H1 (cell line): ENCODE data around the gene ZC3H11A. TPM values are rescaled to one million over a fixed set of nuclear protein-coding genes. Genes with fewer than 3 reads are reported as not detected.

ENCODE experiments used
- CTCF ChIA-PET: fragments of 300-600 bp; sonication (Branson Sonifier 250); formaldehyde crosslinking; loops from one replicate; lab custom pipeline; 2021; ENCODE audit not compliant: partially characterized antibody; lab: Charles Lee
- POLR2A ChIA-PET: fragments of 300-600 bp; sonication (Branson Sonifier 250); formaldehyde crosslinking; loops from one replicate; lab custom pipeline; 2021; ENCODE audit warnings: inconsistent platforms; ENCODE audit not compliant: partially characterized antibody; lab: Charles Lee
- DNase-seq, 2 experiments: peaks; one replicate each; pipeline versions ENCODE4 v3.0.0 to v3.0.0-alpha.2; 2010 to 2022; ENCODE audit warnings: low spot score in 2 of 2, low read depth in 1 of 2, mixed read lengths in 1 of 2
- FAIRE-seq: peaks from 2 replicates; lab custom pipeline; 2011; peaks lifted over from hg19 to GRCh38; lab: Jason Lieb, UNC
- H2AFZ ChIP-seq: 2 replicates; pipeline ENCODE4 v1.8.1; 2012; ENCODE audit warnings: low read length, inconsistent platforms
- H2AK5ac ChIP-seq: 2 replicates; pipeline ENCODE4 v1.6.1; 2013; ENCODE audit warnings: low read depth, low read length
- H2BK120ac ChIP-seq: replicated peaks from 2 replicates; pipeline ENCODE3; 2013; ENCODE audit warnings: low read depth, low read length, inconsistent platforms
- H2BK12ac ChIP-seq: 2 replicates; pipeline ENCODE4 v1.6.1; 2013; ENCODE audit warnings: low read depth, low read length
- H2BK15ac ChIP-seq: 2 replicates; pipeline ENCODE4 v1.6.1; 2013; ENCODE audit warnings: low read length
- H2BK20ac ChIP-seq: 2 replicates; pipeline ENCODE4 v1.6.1; 2013; ENCODE audit warnings: low read length
- H2BK5ac ChIP-seq: 2 replicates; pipeline ENCODE4 v1.6.1; 2013; ENCODE audit warnings: low read depth, low read length
- H3K14ac ChIP-seq: 2 replicates; pipeline ENCODE4 v1.6.1; 2013; ENCODE audit warnings: inconsistent platforms; ENCODE audit not compliant: insufficient read length
- H3K18ac ChIP-seq: 2 replicates; pipeline ENCODE4 v1.6.1; 2013; ENCODE audit warnings: low read length; ENCODE audit errors: extremely low read depth
- H3K23ac ChIP-seq: 2 replicates; pipeline ENCODE4 v1.6.1; 2013; ENCODE audit warnings: inconsistent platforms; ENCODE audit not compliant: insufficient read length
- H3K23me2 ChIP-seq: 2 replicates; pipeline ENCODE4 v1.6.1; 2013; ENCODE audit warnings: low read depth, low read length
- H3K27ac ChIP-seq: 2 replicates; pipeline ENCODE4 v1.6.1; 2011; ENCODE audit warnings: low read depth, low read length, inconsistent platforms
- H3K27me3 ChIP-seq, 4 experiments: replicated peaks in 1 of 4; 1 replicate in 1 of 4; 2 replicates in 3 of 4; pipeline versions ENCODE4 v1.6.1 to v1.8.1; 2011 to 2013; ENCODE audit warnings: low read length in 3 of 4, mild to moderate bottlenecking in 3 of 4, inconsistent platforms in 2 of 4, mixed read lengths in 2 of 4, moderate library complexity in 1 of 4; ENCODE audit not compliant: control insufficient read depth in 3 of 4, insufficient read depth in 3 of 4; ENCODE audit errors: extremely low read depth in 1 of 4
- H3K36me3 ChIP-seq, 4 experiments: 2 replicates each; pipeline versions ENCODE4 v1.6.1 to v1.8.1; 2011 to 2013; ENCODE audit warnings: mild to moderate bottlenecking in 4 of 4, low read length in 3 of 4, moderate library complexity in 2 of 4, control low read depth in 1 of 4, inconsistent platforms in 1 of 4; ENCODE audit not compliant: insufficient read depth in 4 of 4, control insufficient read depth in 2 of 4
- H3K4ac ChIP-seq: replicated peaks from 2 replicates; pipeline ENCODE3; 2013; ENCODE audit warnings: low read length, low read depth, mixed read lengths, inconsistent platforms; ENCODE audit not compliant: insufficient read length
- H3K4me1 ChIP-seq, 4 experiments: replicated peaks in 1 of 4; 1 replicate in 1 of 4; 2 replicates in 3 of 4; pipeline versions ENCODE4 v1.6.1 to v1.8.1; 2011 to 2013; ENCODE audit warnings: low read length in 3 of 4, inconsistent platforms in 2 of 4, mixed read lengths in 1 of 4; ENCODE audit not compliant: insufficient read depth in 4 of 4, control insufficient read depth in 3 of 4
- H3K4me2 ChIP-seq, 2 experiments: 2 replicates each; pipeline versions ENCODE4 v1.6.1 to v1.8.1; 2011 to 2013; ENCODE audit warnings: low read depth in 2 of 2, low read length in 2 of 2, control low read depth in 1 of 2, inconsistent platforms in 1 of 2, mild to moderate bottlenecking in 1 of 2; ENCODE audit not compliant: insufficient read depth in 1 of 2
- H3K4me3 ChIP-seq, 4 experiments: fragments of 200-600, 300-600 bp in 1 of 4; sonication (generic), shearing (Covaris generic), sonication (Bioruptor Twin) in 1 of 4; 2 replicates each; pipeline versions ENCODE4 v1.5.1 to v1.8.1; 2011 to 2016; ENCODE audit warnings: low read length in 4 of 4, low read depth in 3 of 4, control low read depth in 2 of 4, inconsistent platforms in 2 of 4, mild to moderate bottlenecking in 2 of 4, mixed read lengths in 1 of 4, moderate library complexity in 1 of 4; ENCODE audit not compliant: insufficient read depth in 2 of 4; ENCODE audit errors: extremely low read depth in 1 of 4
- H3K56ac ChIP-seq: replicated peaks from 2 replicates; pipeline ENCODE3; 2013; ENCODE audit warnings: low read depth, mild to moderate bottlenecking, mixed read lengths, low read length, inconsistent platforms; ENCODE audit not compliant: insufficient read length
- H3K79me1 ChIP-seq: 2 replicates; pipeline ENCODE4 v1.6.1; 2013; ENCODE audit warnings: low read depth, low read length, control low read depth
- H3K79me2 ChIP-seq, 2 experiments: 2 replicates each; pipeline versions ENCODE4 v1.6.1 to v1.8.1; 2012 to 2013; ENCODE audit warnings: low read length in 2 of 2, mild to moderate bottlenecking in 2 of 2, inconsistent platforms in 1 of 2; ENCODE audit not compliant: insufficient read depth in 2 of 2, control insufficient read depth in 1 of 2
- H3K9ac ChIP-seq, 4 experiments: replicated peaks in 1 of 4; 1 replicate in 1 of 4; 2 replicates in 3 of 4; pipeline versions ENCODE4 v1.6.1 to v1.8.1; 2011 to 2013; ENCODE audit warnings: low read depth in 3 of 4, low read length in 3 of 4, control low read depth in 2 of 4, mild to moderate bottlenecking in 2 of 4, moderate library complexity in 2 of 4, inconsistent platforms in 1 of 4; ENCODE audit errors: extremely low read depth in 1 of 4
- H3K9me3 ChIP-seq, 2 experiments: 2 replicates each; pipeline versions ENCODE4 v1.6.1 to v1.8.1; 2012 to 2013; ENCODE audit warnings: mild to moderate bottlenecking in 2 of 2, moderate library complexity in 2 of 2, control low read depth in 1 of 2, inconsistent platforms in 1 of 2, low read depth in 1 of 2, low read length in 1 of 2, mixed read lengths in 1 of 2; ENCODE audit not compliant: insufficient read depth in 2 of 2
- H4K20me1 ChIP-seq, 2 experiments: replicated peaks in 1 of 2; 2 replicates each; pipeline versions ENCODE3 to v1.8.1; 2011 to 2013; ENCODE audit warnings: inconsistent platforms in 2 of 2, low read length in 2 of 2, mild to moderate bottlenecking in 1 of 2; ENCODE audit not compliant: insufficient read depth in 2 of 2, control insufficient read depth in 1 of 2
- H4K5ac ChIP-seq: 2 replicates; pipeline ENCODE4 v1.6.1; 2013; ENCODE audit warnings: low read length, low read depth, mixed read lengths, inconsistent platforms; ENCODE audit not compliant: insufficient read length
- H4K8ac ChIP-seq: 2 replicates; pipeline ENCODE4 v1.8.0; 2013; ENCODE audit warnings: mild to moderate bottlenecking, moderate library complexity, low read length, inconsistent platforms; ENCODE audit not compliant: insufficient read depth; ENCODE audit errors: extremely low read depth
- H4K91ac ChIP-seq: replicated peaks from 2 replicates; pipeline ENCODE3; 2013; ENCODE audit warnings: low read length, mixed read lengths, inconsistent platforms; ENCODE audit not compliant: insufficient read length
- CBX5 ChIP-seq: fragments of 300-800, 300-1000 bp; sonication (generic); IDR thresholded peaks from 2 replicates; pipeline ENCODE4 v1.7.1; 2016; ENCODE audit warnings: antibody characterized with exemption, low read length, low read depth
- RBBP5 ChIP-seq: IDR thresholded peaks from 2 replicates; pipeline ENCODE4 v1.7.1; 2012; ENCODE audit warnings: low read depth, mild to moderate bottlenecking, inconsistent platforms, low read length, moderate library complexity, borderline replicate concordance
- USF2 ChIP-seq: IDR thresholded peaks from 2 replicates; pipeline ENCODE4 v1.6.1; 2011; ENCODE audit warnings: low read length, improper control_type of control experiment
- WGBS, 2 experiments: shearing (Covaris generic) in 1 of 2; methylation state at CpG; one replicate each; pipeline versions ENCODE4 v1.1.6 to v1.1.7; 2013 to 2015; ENCODE audit warnings: low lambda C conversion rate in 2 of 2, mixed read lengths in 2 of 2, inconsistent platforms in 1 of 2, low coverage in 1 of 2, missing lambda C conversion rate in 1 of 2; ENCODE audit not compliant: insufficient replicate concordance in 2 of 2, insufficient coverage in 1 of 2, insufficient read length in 1 of 2; ENCODE audit errors: extremely low coverage in 1 of 2, missing lambda C conversion rate in 1 of 2; 5-methylcytosine and 5-hydroxymethylcytosine counted together
- polyA plus RNA-seq, 7 experiments: library from polyadenylated mRNA; depleted of rRNA in 3 of 7; stranded (reverse) in 5 of 7; unstranded in 2 of 7; fragments of >200 nt in 5 of 7; fragments of 200-250 nt in 2 of 7; gene quantifications; 1 replicate in 5 of 7; 2 replicates in 1 of 7; 4 replicates in 1 of 7; pipeline versions ENCODE4 v1.2.1 to v1.2.3, GENCODE V29; 2011 to 2013; ENCODE audit warnings: missing spikeins in 2 of 7, mixed read lengths in 2 of 7
- total RNA-seq: library from RNA; stranded (reverse); fragmentation: NEBNext Ultra II Directional; extraction: Animal tissue kit (Norgen Biotek cat#: 25700); gene quantifications from 2 replicates; pipeline ENCODE4 v1.2.1, GENCODE V29; 2021

Gene ZC3H11A
- total and polyA plus RNA-seq, 2 of the 8 experiments (the other 6 are each of a cell fraction or from before 2014, with no cell fraction given), result 37.2 to 105 TPM

- no peak overlapping the region for H3K9ac ChIP-seq
- peaks cover 0 to 26% (median 13%) of the 10 kb centered on the region in 4 experiments; a peak in 4 of 8 replicates for H3K36me3 ChIP-seq
Measured at GRCh38 chr1:203794764-203795440, 521 bp upstream of the ZC3H11A start.

More at GRCh38 chr1:203794764-203795440, 521 bp upstream of the ZC3H11A start:
- Histone ChIP-seq H3K14ac (no peak overlapping the region), H3K4me3 (peak overlapping the region in 3 of 4 experiments; percentile 86 to 92 (median 86); a peak in 3 of 8 replicates), H3K18ac (no peak overlapping the region), H3K27ac (peak overlapping the region; percentile 91; the same call in 1 of the 2 replicates), H2AFZ (no peak overlapping the region), H2BK120ac (no peak overlapping the region)
- POLR2A ChIA-PET, result interaction anchor here (0.6 to 1.5 kb wide), 10 partner anchors 8 to 671 kb away, joined by 3 to 8 read pairs (median 3); no protein-coding TSS in a partner anchor
- TF ChIP-seq RBBP5 (peak; percentile 19; the same call in 1 of the 2 replicates), CBX5 (no peak), USF2 (no peak)
- TF ChIP-seq, all 59 proteins: peak for 1
- no peak overlapping the region; the same call in 1 of the 2 replicates for H4K8ac ChIP-seq
- no peak overlapping the region for H4K91ac ChIP-seq
- no peak overlapping the region for H3K4ac ChIP-seq
- H2AK5ac ChIP-seq, result no peak overlapping the region
- H3K4me1 ChIP-seq, result peaks cover under 1 to 9% (median 2%) of the 10 kb centered on the region in 4 experiments; a peak in 4 of 7 replicates
- H3K9me3 ChIP-seq, result peaks cover 4 to 10% of the 10 kb centered on the region in 2 experiments; a peak in 2 of 4 replicates
- H3K56ac ChIP-seq, result no peak overlapping the region
- WGBS, 2 experiments, result 71% methylated on average over 19 of the region's 19 CpGs; no CpG with 5 or more reads in 1 of the 2 experiments
- no peak for DNase-seq
- peaks cover 6% of the 10 kb centered on the region for H3K79me1 ChIP-seq
- H3K79me2 ChIP-seq, result peaks cover 30 to 37% of the 10 kb centered on the region in 2 experiments
- H3K23me2 ChIP-seq, result no peaks in the 10 kb centered on the region
- no peak overlapping the region for H2BK20ac ChIP-seq
- FAIRE-seq, result no peak
- H3K23ac ChIP-seq, result no peak overlapping the region
- CTCF ChIA-PET, result no interaction called here
- H2BK5ac ChIP-seq, result no peak overlapping the region
- H3K4me2 ChIP-seq, result peak overlapping the region; percentile 15 to 52; a peak in 3 of 4 replicates
- no peak overlapping the region for H2BK12ac ChIP-seq
- H2BK15ac ChIP-seq, result no peak overlapping the region
- H4K20me1 ChIP-seq, result peaks cover 0 to 6% of the 10 kb centered on the region in 2 experiments
- H3K27me3 ChIP-seq, result no peaks in the 10 kb centered on the region
- H4K5ac ChIP-seq, result no peak overlapping the region
